Testis (tissue), 2 donors: ENCODE data around the gene LMOD2.

ENCODE experiments used
- POLR2A ChIP-seq: fragments of 450-650 bp; IDR thresholded peaks from one replicate; pipeline ENCODE4 v1.6.1; 2017; ENCODE audit warnings: antibody characterized with exemption, mild to moderate bottlenecking, moderate library complexity
- TF ChIP-seq, protein P1 (sequence below), 3 experiments: fragments of 450-650 bp in 2 of 3; fragments of 200-600 bp in 1 of 3; sonication (generic) in 1 of 3; IDR thresholded peaks; one replicate each; pipeline ENCODE4 v1.5.1; 2016 to 2019; ENCODE audit warnings: antibody characterized with exemption in 3 of 3, mild to moderate bottlenecking in 2 of 3, moderate library complexity in 1 of 3

GRCh38 chr7:123674399-123675180, 18.9 kb downstream of the LMOD2 start:
- TF ChIP-seq, protein P1, sequence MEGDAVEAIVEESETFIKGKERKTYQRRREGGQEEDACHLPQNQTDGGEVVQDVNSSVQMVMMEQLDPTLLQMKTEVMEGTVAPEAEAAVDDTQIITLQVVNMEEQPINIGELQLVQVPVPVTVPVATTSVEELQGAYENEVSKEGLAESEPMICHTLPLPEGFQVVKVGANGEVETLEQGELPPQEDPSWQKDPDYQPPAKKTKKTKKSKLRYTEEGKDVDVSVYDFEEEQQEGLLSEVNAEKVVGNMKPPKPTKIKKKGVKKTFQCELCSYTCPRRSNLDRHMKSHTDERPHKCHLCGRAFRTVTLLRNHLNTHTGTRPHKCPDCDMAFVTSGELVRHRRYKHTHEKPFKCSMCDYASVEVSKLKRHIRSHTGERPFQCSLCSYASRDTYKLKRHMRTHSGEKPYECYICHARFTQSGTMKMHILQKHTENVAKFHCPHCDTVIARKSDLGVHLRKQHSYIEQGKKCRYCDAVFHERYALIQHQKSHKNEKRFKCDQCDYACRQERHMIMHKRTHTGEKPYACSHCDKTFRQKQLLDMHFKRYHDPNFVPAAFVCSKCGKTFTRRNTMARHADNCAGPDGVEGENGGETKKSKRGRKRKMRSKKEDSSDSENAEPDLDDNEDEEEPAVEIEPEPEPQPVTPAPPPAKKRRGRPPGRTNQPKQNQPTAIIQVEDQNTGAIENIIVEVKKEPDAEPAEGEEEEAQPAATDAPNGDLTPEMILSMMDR (IDR thresholded peaks at IDR 0.05), result no peak
- TF ChIP-seq POLR2A, result no peak
